ENCODE results near the gene RTCA. TPM values are rescaled to one million over a fixed set of nuclear protein-coding genes. Genes with fewer than 3 reads are reported as not detected.

Gene RTCA
- total RNA-seq, 1 experiment from 2014 or later, result 26.5 TPM

- Histone ChIP-seq H3K27ac (ENCODE audit: low read depth, low read length) (no peak overlapping the region), H3K9me3 (ENCODE audit: control insufficient read depth in 1 of 2, insufficient read depth in 1 of 2, low read depth in 1 of 2, low read length in 2 of 2) (no peaks in the 10 kb centered on the region), H3K27me3 (ENCODE audit: insufficient read depth, low read length) (no peaks in the 10 kb centered on the region), H3K4me3 (replicated peaks in 1 of 2; ENCODE audit: low read depth in 1 of 2, low read length in 2 of 2) (no peak overlapping the region), H3K9me2 (ENCODE audit: insufficient read depth) (no peaks in the 10 kb centered on the region), H3K9ac (ENCODE audit: low read length) (no peak overlapping the region), H3K4me1 (ENCODE audit: control insufficient read depth in 1 of 2, insufficient read depth in 2 of 2, low read length in 2 of 2) (no peaks in the 10 kb centered on the region), H3K4me2 (ENCODE audit: low read length) (no peak overlapping the region), H4K20me1 (ENCODE audit: insufficient read depth) (no peaks in the 10 kb centered on the region), H3K36me3 (ENCODE audit: control insufficient read depth in 1 of 2, insufficient read depth in 2 of 2, low read length in 2 of 2) (peaks cover 43 to 48% of the 10 kb centered on the region in 2 experiments), H3K79me2 (ENCODE audit: insufficient read depth, low read length) (no peaks in the 10 kb centered on the region; the same call in 1 of the 2 replicates), H2AFZ (ENCODE audit: low read depth, low read length, poor library complexity, severe bottlenecking) (no peak overlapping the region)
- DNase-seq (ENCODE audit: low read depth, low spot score) (no peak), ATAC-seq (no peak)
- no TSS peak for BruUV-seq (replicated peaks)
- CTCF ChIA-PET, result no interaction called here
- intact Hi-C loops (cut with micrococcal nuclease), result no loop called here
- RAD21 ChIA-PET (ENCODE audit: low non-redundant PET in 1 of 2, low total read pairs in 2 of 2, uncharacterized antibody in 2 of 2, unreplicated experiment in 2 of 2), result no interaction called here
- POLR2A ChIA-PET, result no interaction called here
- TF ChIP-seq ELF1 (IDR thresholded peaks at IDR 0.05; ENCODE audit: borderline replicate concordance, low read depth) (no peak), ATF3 (IDR thresholded peaks at IDR 0.05) (no peak), JUND (IDR thresholded peaks at IDR 0.05) (no peak), RAD21 (IDR thresholded peaks at IDR 0.05; ENCODE audit: low read depth) (no peak), EGR1 (IDR thresholded peaks at IDR 0.05; ENCODE audit: low read depth) (no peak), FOSL1 (IDR thresholded peaks at IDR 0.05; ENCODE audit: low read depth) (no peak), SRF (IDR thresholded peaks at IDR 0.05; ENCODE audit: low read depth) (no peak), REST (IDR thresholded peaks at IDR 0.05; ENCODE audit: low read depth) (no peak)
Observed at GRCh38 chr1:100277866-100278265, 11.8 kb downstream of the RTCA start.
